ENCODE measurements around the gene ANKRD28. TPM values are rescaled to one million over a fixed set of nuclear protein-coding genes. Genes with fewer than 3 reads are reported as not detected.
"Not testable (repeated sequence)": the region's sequence is repeated elsewhere in the genome, so short reads cannot be mapped to it uniquely, and the experiment has no call there.

Gene ANKRD28
- total RNA-seq, 1 donor from 2014 or later, result 105 TPM

GRCh38 chr3:15769256-15769915 is 28.4 kb downstream of the ANKRD28 start:
- no peak for DNase-seq

- DNase-seq, result no peak
These were observed 29.1 kb downstream of the ANKRD28 start for GRCh38 chr3:15768421-15769255.

GRCh38 chr3:15766406-15766805 is 31.4 kb downstream of the ANKRD28 start:
- no peak for DNase-seq

- DNase-seq, result no peak
These were observed 39.5 kb downstream of the ANKRD28 start for GRCh38 chr3:15758295-15758694.

- no peak for DNase-seq
These were observed 40.0 kb downstream of the ANKRD28 start for GRCh38 chr3:15757824-15758223.

GRCh38 chr3:15756505-15756904 is 41.3 kb downstream of the ANKRD28 start:
- no peak for DNase-seq

GRCh38 chr3:15755780-15756179 is 42.0 kb downstream of the ANKRD28 start:
- DNase-seq, result no peak

- DNase-seq, result no peak
These were observed 42.6 kb downstream of the ANKRD28 start for GRCh38 chr3:15755181-15755580.

- no peak for DNase-seq
These were observed 43.7 kb downstream of the ANKRD28 start for GRCh38 chr3:15754047-15754446.

GRCh38 chr3:15753056-15753710 is 44.6 kb downstream of the ANKRD28 start:
- DNase-seq, result no peak

- no peak for DNase-seq
These were observed 46.9 kb downstream of the ANKRD28 start for GRCh38 chr3:15750879-15751278.

GRCh38 chr3:15750143-15750542 is 47.6 kb downstream of the ANKRD28 start:
- DNase-seq, result no peak

- DNase-seq, result not testable (repeated sequence)
These were observed 51.9 kb downstream of the ANKRD28 start for GRCh38 chr3:15745896-15746295.

GRCh38 chr3:15744176-15744575 is 53.6 kb downstream of the ANKRD28 start:
- DNase-seq, result no peak

- no peak for DNase-seq
These were observed 54.2 kb downstream of the ANKRD28 start for GRCh38 chr3:15743587-15744009.

GRCh38 chr3:15742236-15742635 is 55.5 kb downstream of the ANKRD28 start:
- DNase-seq, result not testable (repeated sequence)

GRCh38 chr3:15738616-15739005 is 59.2 kb downstream of the ANKRD28 start:
- DNase-seq, result not testable (repeated sequence)

- no peak for DNase-seq
These were observed 66.8 kb downstream of the ANKRD28 start for GRCh38 chr3:15731024-15731423.

- DNase-seq, result no peak
These were observed 69.0 kb downstream of the ANKRD28 start for GRCh38 chr3:15728766-15729165.

- DNase-seq, result no peak
These were observed 70.9 kb downstream of the ANKRD28 start for GRCh38 chr3:15726881-15727280.

- no peak for DNase-seq
These were observed 71.7 kb downstream of the ANKRD28 start for GRCh38 chr3:15726043-15726442.

GRCh38 chr3:15724446-15724845 is 73.3 kb downstream of the ANKRD28 start:
- no peak for DNase-seq

GRCh38 chr3:15723624-15723884 is 74.2 kb downstream of the ANKRD28 start:
- no peak for DNase-seq

All from occipital lobe (tissue), 2 donors.